DMS79 treated with DMSO at 0.1 percent for 48 hours (cell line): ENCODE data around the gene RASGRF2.

Experiments used
- DNase-seq: peaks from one replicate; lab custom pipeline; 2025; lab: John Stamatoyannopoulos, UW

The RASGRF2 gene

GRCh38 chr5:80959768-80960442 lies at the start of gene RASGRF2:
RASGRF2 (plus strand) TSS chr5:80960363; CDS start chr5:80960739, 376 bp downstream.
- no peak for DNase-seq

- DNase-seq, result no peak
Measured at GRCh38 chr5:80912479-80912878, 47.7 kb upstream of the RASGRF2 start.

GRCh38 chr5:80915716-80916115 lies 44.4 kb upstream of the RASGRF2 start:
- DNase-seq, result no peak

- no peak for DNase-seq
Measured at GRCh38 chr5:80916676-80917075, 43.5 kb upstream of the RASGRF2 start.

GRCh38 chr5:80917631-80918030 lies 42.5 kb upstream of the RASGRF2 start:
- peak; percentile 63 for DNase-seq

GRCh38 chr5:80919678-80920196 lies 40.4 kb upstream of the RASGRF2 start:
- DNase-seq, result no peak

GRCh38 chr5:80920333-80920732 lies 39.8 kb upstream of the RASGRF2 start:
- no peak for DNase-seq

GRCh38 chr5:80921026-80921425 lies 39.1 kb upstream of the RASGRF2 start:
- DNase-seq, result no peak

- DNase-seq, result no peak
Measured at GRCh38 chr5:80925931-80926330, 34.2 kb upstream of the RASGRF2 start.

GRCh38 chr5:80926536-80926935 lies 33.6 kb upstream of the RASGRF2 start:
- no peak for DNase-seq

GRCh38 chr5:80926979-80927656 lies 33.0 kb upstream of the RASGRF2 start:
- no peak for DNase-seq

- no peak for DNase-seq
Measured at GRCh38 chr5:80928073-80928472, 32.1 kb upstream of the RASGRF2 start.

- DNase-seq, result peak; percentile 59
Measured at GRCh38 chr5:80930940-80931339, 29.2 kb upstream of the RASGRF2 start.

GRCh38 chr5:80931411-80931810 lies 28.8 kb upstream of the RASGRF2 start:
- DNase-seq, result peak; percentile 59

GRCh38 chr5:80933036-80933435 lies 27.1 kb upstream of the RASGRF2 start:
- no peak for DNase-seq

GRCh38 chr5:80934751-80935150 lies 25.4 kb upstream of the RASGRF2 start:
- no peak for DNase-seq

- no peak for DNase-seq
Measured at GRCh38 chr5:80935811-80936385, 24.3 kb upstream of the RASGRF2 start.

GRCh38 chr5:80936881-80937280 lies 23.3 kb upstream of the RASGRF2 start:
- no peak for DNase-seq

GRCh38 chr5:80937584-80938356 lies 22.4 kb upstream of the RASGRF2 start:
- no peak for DNase-seq

- no peak for DNase-seq
Measured at GRCh38 chr5:80941496-80941895, 18.7 kb upstream of the RASGRF2 start.

- DNase-seq, result no peak
Measured at GRCh38 chr5:80951366-80951765, 8.8 kb upstream of the RASGRF2 start.

- DNase-seq, result no peak
Measured at GRCh38 chr5:80953587-80953986, 6.6 kb upstream of the RASGRF2 start.
